ENCODE results near the gene FBXO3.
"Not testable (repeated sequence)": the region's sequence is repeated elsewhere in the genome, so short reads cannot be mapped to it uniquely, and the experiment has no call there.

FBXO3 gene

DNA sequence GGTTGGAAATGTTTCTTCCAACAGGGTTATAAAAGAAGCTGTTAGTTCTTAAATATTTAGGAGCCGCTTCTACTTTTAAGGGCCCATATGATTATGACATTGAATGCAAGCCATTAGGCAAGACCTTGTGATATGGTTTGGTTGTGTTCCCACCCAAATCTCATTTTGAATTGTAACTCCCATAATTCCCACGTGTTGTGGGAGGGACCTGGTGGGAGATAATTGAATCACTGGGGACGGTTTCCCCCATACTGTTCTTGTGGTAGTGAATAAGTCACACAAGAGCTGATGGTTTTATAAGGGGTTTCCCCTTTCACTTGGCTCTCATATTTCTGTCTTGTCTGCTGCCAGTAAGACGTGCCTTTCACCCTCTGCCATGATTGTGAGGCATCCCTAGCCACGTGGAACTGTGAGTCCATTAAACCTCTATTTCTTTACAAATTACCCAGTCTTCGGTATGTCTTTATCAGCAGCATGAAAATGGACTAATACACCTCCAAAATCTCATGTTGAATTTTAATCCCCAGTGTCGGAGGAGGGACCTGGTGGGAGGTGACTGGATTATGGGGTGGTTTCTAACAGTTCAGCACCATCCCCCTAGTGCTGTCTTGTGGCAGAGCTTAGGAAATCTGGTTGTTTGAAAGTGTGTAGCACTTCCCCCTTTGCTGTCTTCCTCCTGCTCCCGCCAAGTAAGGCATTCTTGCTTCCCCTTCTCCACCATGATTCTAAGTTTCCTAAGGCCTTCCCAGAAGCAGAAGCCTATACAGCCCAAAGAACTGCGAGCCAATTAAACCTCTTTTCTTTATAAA, 42.4 kb downstream of the FBXO3 start:
- in situ Hi-C loops (cut with MboI; ENCODE audit: low sequenced_read_pairs), result loop anchor here (25.0 kb wide), 1 partner anchor 370 kb away; no protein-coding TSS in a partner anchor

DNA sequence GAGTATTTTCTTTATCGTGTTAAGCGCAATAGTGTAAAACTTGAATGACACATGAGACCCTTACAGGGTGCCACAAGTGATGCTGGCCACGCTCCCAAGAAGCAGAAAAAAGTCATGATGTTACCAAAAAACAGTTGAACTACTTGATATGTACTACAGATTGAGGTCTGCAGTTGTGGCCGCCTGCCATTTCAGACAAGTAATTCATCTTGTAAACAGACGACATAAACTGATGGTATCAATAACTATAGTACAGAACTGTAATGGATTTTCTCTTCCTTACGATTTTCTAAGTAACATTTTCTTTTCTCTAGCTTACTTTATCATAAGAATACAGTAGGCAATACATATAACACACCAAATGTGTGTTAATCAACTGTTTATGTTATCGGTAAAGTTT, 43.6 kb downstream of the FBXO3 start:
- in situ Hi-C loops (cut with MboI; ENCODE audit: low sequenced_read_pairs), result loop anchor here (25.0 kb wide), 1 partner anchor 368 kb away; no protein-coding TSS in a partner anchor

- in situ Hi-C loops (cut with MboI; ENCODE audit: low sequenced_read_pairs), result loop anchor here (25.0 kb wide), 1 partner anchor 367 kb away; no protein-coding TSS in a partner anchor
These were observed 45.2 kb downstream of the FBXO3 start for GRCh38 chr11:33729072-33729664.

DNA sequence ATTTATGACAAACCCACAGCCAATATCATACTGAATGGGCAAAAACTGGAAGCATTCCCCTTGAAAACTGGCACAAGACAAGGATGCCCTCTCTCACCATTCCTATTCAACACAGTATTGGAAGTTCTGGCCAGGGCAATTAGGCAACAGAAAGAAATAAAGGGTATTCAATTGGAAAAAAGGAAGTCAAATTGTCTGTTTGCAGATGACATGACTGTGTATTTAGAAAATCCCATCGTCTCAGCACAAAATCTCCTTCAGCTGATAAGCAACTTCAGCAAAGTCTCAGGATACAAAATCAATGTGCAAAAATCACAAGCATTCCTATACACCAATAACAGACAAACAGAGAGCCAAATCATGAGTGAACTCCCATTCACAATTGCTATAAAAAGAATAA, 46.8 kb downstream of the FBXO3 start:
- in situ Hi-C loops (cut with MboI; ENCODE audit: low sequenced_read_pairs), result loop anchor here (25.0 kb wide), 1 partner anchor 365 kb away; no protein-coding TSS in a partner anchor

DNA sequence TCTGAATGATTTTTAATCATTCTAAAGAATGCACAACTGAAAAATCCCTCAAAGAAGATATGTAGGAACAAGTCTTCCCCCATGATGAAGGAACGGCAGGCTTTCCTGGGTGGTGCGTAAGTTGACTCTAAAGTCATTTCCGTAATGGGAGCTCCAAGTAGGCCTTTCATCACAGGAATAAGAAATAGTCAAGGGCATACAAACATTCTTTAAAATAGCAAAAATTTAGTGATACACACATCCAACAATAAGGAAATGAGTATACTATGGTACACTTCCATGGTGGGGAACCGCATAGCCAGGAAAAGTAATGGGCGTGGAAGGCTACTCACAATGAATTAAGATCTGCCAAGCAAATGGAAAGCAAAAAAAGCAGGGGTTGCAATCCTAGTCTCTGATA, 48.8 kb downstream of the FBXO3 start:
- in situ Hi-C loops (cut with MboI; ENCODE audit: low sequenced_read_pairs), result loop anchor here (25.0 kb wide), 1 partner anchor 363 kb away; no protein-coding TSS in a partner anchor

DNA sequence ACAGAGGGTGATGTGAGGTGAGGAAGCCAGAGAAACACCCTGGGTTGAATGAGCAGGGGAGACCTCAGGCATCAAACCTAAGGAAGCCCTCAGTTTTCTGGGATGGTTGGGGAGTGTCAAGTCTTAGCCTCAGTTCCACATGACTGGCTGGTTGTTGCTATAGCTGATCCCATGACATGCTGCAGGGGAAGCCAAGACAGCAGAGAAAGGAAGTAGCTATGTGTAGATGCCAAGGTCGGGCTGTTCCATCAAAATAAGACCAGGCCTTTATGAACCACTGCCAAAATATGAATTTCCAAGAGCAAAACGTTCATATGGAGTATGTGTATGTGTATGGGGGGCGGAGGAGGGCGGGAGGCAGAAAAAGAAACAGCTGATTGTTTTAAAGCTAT, 49.7 kb downstream of the FBXO3 start:
- in situ Hi-C loops (cut with MboI; ENCODE audit: low sequenced_read_pairs), result loop anchor here (25.0 kb wide), 1 partner anchor 362 kb away; no protein-coding TSS in a partner anchor

DNA sequence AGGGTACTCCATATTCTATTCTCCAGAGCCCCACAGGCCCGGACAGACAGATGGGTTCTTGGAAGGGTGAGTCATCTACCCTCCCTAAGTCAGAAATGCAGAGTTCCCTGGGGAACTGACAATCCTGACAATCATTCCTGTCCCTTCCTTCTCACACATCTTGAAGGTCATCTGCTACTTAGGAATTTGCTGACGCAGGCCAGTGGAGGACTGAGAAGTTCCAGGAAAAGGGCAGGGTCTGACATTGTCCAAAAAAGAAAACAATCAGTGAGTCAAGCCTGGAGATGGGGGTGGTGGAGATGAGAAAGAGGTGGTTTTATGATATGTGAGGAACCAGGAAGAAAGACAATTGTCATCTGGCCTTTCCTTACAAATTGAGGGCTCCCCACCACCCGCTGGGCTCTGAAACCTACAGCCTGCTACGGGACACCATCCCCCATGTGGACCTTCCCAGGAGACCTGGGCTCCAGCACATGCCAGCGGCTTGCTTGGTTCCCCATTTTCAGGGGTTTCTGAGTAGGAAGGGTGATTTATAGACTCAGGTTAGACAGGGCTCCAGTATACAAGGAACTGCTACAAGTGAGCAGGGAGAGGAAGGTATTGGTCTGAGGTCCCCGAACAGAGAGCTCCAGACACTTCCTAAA, 51.0 kb downstream of the FBXO3 start:
- in situ Hi-C loops (cut with MboI; ENCODE audit: low sequenced_read_pairs), result no loop called here

DNA sequence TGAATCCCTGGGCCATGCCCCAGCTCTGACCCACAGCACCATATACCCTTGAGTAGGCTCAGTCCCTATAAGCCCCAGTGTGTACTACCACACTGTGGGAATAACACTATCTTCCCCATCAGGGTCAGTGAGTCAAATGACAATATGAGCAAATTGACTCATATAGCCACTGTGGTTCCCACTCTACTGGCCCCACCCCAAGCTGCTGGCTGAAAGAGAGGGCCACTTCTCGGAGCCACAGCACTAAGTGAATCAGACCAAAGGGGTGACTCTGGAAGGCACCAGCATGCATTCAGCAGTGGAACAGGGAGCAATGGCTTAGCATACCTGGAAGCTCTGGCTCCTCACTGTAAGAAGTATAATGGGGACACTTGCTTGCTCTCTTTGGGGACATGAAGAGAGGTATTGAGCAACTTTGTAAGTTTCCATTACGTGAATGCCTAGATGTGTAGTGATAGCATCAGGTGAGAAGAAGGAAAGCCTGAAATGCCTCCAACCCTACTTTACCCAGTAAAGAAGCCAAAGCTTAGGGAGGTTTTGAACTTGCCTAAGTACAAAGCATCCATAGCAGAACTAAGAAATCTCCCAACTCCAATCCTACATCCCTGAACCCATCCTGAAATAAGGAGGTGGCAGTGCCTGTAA, 51.6 kb downstream of the FBXO3 start:
- in situ Hi-C loops (cut with MboI; ENCODE audit: low sequenced_read_pairs), result no loop called here

GRCh38 chr11:33721984-33722383, 52.3 kb downstream of the FBXO3 start:
- in situ Hi-C loops (cut with MboI; ENCODE audit: low sequenced_read_pairs), result no loop called here

GRCh38 chr11:33721426-33721825, 52.9 kb downstream of the FBXO3 start:
- in situ Hi-C loops (cut with MboI; ENCODE audit: low sequenced_read_pairs), result no loop called here

DNA sequence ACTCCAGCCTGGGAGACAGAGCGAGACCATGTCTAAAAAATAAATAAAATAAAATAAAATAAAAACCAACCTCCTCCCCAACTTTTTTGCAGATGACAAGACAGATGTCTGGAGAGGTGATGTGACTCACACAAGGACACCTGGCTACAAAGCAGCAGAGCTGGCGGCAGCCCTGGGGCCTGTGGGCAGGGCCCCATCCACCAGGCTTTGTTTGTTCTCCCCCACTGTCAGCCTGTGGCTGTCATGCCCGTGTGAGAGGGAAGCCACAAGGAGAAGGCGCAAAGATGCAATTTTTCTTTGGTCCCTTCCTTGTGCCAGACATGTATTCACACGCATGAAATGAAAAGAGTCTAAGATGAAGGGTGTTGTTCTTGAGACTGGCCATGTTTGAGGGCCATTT, 54.7 kb downstream of the FBXO3 start:
- in situ Hi-C loops (cut with MboI; ENCODE audit: low sequenced_read_pairs), result no loop called here

- in situ Hi-C loops (cut with MboI; ENCODE audit: low sequenced_read_pairs), result no loop called here
These were observed 55.9 kb downstream of the FBXO3 start for GRCh38 chr11:33718440-33718839.

GRCh38 chr11:33716243-33716642, 58.1 kb downstream of the FBXO3 start:
- in situ Hi-C loops (cut with MboI; ENCODE audit: low sequenced_read_pairs), result no loop called here

DNA sequence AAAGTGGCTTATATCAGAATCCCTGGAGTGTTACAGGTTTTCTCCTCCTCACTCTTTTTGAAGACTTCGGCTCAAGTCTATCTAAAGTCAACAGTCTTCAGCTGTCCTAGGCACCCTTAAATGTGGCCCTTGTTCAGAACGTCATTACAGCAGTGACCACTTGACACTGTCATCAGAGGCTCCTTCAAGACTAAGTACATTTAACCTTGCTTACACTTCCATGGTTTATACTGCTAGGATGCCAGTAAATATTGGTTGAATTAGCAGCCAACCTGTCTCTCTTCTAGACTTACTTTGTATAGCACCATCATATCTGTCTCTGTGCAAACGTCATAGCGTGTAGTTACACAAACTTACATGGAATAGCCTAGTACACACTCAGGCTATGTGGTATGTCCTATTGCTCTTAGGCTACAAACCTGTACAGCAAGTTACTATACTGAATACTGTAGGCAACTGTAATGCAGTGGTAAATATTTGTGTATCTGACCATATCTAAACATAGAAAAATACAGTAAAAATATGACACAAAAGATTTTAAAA, 60.4 kb downstream of the FBXO3 start:
- in situ Hi-C loops (cut with MboI; ENCODE audit: low sequenced_read_pairs), result no loop called here

GRCh38 chr11:33713151-33713855, 61.0 kb downstream of the FBXO3 start:
- in situ Hi-C loops (cut with MboI; ENCODE audit: low sequenced_read_pairs), result no loop called here

GRCh38 chr11:33712436-33712835, 61.9 kb downstream of the FBXO3 start:
- in situ Hi-C loops (cut with MboI; ENCODE audit: low sequenced_read_pairs), result no loop called here

GRCh38 chr11:33709466-33709865, 64.9 kb downstream of the FBXO3 start:
- in situ Hi-C loops (cut with MboI; ENCODE audit: low sequenced_read_pairs), result no loop called here

DNA sequence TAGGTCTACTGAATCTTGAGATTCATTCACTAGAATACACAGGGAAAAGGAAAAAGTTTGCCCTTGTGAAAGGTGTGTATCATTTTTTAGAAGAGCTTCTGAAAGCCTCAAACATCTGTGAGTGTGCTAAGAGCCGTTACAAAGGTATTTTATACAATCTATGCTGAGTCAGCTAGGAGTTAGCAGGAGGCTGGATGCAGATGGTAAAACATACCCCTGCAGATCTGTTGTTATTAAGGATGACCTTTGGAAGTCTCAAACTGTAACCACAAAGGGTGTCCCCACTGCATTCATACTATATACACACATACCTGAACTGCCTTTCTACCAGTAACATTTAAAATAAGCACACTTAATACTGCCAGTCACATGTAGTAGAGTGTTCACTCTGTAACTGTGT, 65.3 kb downstream of the FBXO3 start:
- in situ Hi-C loops (cut with MboI; ENCODE audit: low sequenced_read_pairs), result no loop called here

DNA sequence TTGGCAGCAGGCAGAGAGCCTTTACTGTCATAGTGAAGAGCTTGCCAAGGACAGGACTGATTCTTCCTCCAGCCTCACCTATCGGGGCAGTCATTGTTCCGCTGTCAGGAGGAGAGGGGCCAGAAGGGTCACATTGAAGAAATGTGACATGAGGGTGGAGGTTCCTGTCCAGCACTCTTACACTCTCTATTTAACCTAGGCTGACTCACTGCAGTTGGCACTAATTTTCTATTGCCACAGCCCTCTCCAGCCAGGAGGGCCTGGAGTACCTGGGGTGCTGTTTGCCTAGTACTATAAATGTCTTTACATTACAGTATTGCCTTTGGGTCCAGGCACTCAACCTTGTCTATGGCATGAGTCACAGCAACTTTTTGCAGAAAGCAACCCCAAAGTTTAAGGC, 66.5 kb downstream of the FBXO3 start:
- in situ Hi-C loops (cut with MboI; ENCODE audit: low sequenced_read_pairs), result not testable (repeated sequence)

- in situ Hi-C loops (cut with MboI; ENCODE audit: low sequenced_read_pairs), result no loop called here
These were observed 67.4 kb downstream of the FBXO3 start for GRCh38 chr11:33706966-33707365.

Data from HL-60/S4 treated with phorbol 12-myristate 13-acetate at 8.2 ng/mL for 4 days and 3 days (cell line).